ENCODE measurements around the gene PRPF40A. TPM values are rescaled to one million over a fixed set of nuclear protein-coding genes. Genes with fewer than 3 reads are reported as not detected.

The PRPF40A gene
- polyA plus RNA-seq, 5 donors = 97.7 to 150 (median 132) TPM

- DNase-seq = peak in 1 of 2 donors; percentile 57
Measured at GRCh38 chr2:152622219-152622618, 95.0 kb downstream of the PRPF40A start.

GRCh38 chr2:152620985-152621384 lies 96.3 kb downstream of the PRPF40A start:
- DNase-seq = no peak

GRCh38 chr2:152620208-152620607 lies 97.1 kb downstream of the PRPF40A start:
- no peak for DNase-seq

GRCh38 chr2:152618193-152618564 lies 99.1 kb downstream of the PRPF40A start:
- DNase-seq = no peak

GRCh38 chr2:152617456-152618192 lies 99.6 kb downstream of the PRPF40A start:
- peak; percentile 79 to 80 for DNase-seq

GRCh38 chr2:152615177-152615576 lies 102.1 kb downstream of the PRPF40A start:
- DNase-seq = no peak

- DNase-seq = no peak
Measured at GRCh38 chr2:152613235-152613634, 104.0 kb downstream of the PRPF40A start.

- DNase-seq = peak in 1 of 2 donors; percentile 34
Measured at GRCh38 chr2:152611458-152612231, 105.6 kb downstream of the PRPF40A start.

GRCh38 chr2:152609699-152610098 lies 107.6 kb downstream of the PRPF40A start:
- DNase-seq = no peak

GRCh38 chr2:152609154-152609553 lies 108.1 kb downstream of the PRPF40A start:
- no peak for DNase-seq

GRCh38 chr2:152607793-152608300 lies 109.4 kb downstream of the PRPF40A start:
- no peak for DNase-seq

GRCh38 chr2:152606941-152607340 lies 110.3 kb downstream of the PRPF40A start:
- no peak for DNase-seq

- DNase-seq = no peak
Measured at GRCh38 chr2:152606081-152606480, 111.2 kb downstream of the PRPF40A start.

GRCh38 chr2:152603166-152603565 lies 114.1 kb downstream of the PRPF40A start:
- DNase-seq = no peak

GRCh38 chr2:152602750-152603149 lies 114.5 kb downstream of the PRPF40A start:
- no peak for DNase-seq

Other genes starting within 250 kb of the PRPF40A start
- 10 to 100 TPM; 48.6 to 78.5 (median 60.7) TPM for gene ARL6IP6, start 1.2 kb upstream of the PRPF40A start, polyA plus RNA-seq (ENCODE audit: insufficient read depth in 1 of 5, insufficient read length in 5 of 5, low replicate concordance in 1 of 5)